Activated naive CD4-positive, alpha-beta T cell treated with anti-CD3 and anti-CD28 coated beads, Interleukin-2, amount 10 ng/mL, durations not matched to agents 7 days and 5 days (primary cell): Measurements from ENCODE around the gene GRK5.

Experiments
- CTCF ChIA-PET: fragments of 350-600 bp; sonication (Branson Sonifier 250); formaldehyde crosslinking; loops from one replicate; lab custom pipeline; 2021; ENCODE audit warnings: antibody characterized with exemption; lab: Charles Lee
- DNase-seq: peaks from one replicate; pipeline ENCODE4 v3.0.0-alpha.2; 2020
- H3K27ac Mint-ChIP-seq: one replicate; pipeline ENCODE4 v1.8.0; 2021; ENCODE audit warnings: mild to moderate bottlenecking, moderate library complexity, mixed read lengths
- H3K27me3 Mint-ChIP-seq: one replicate; pipeline ENCODE4 v1.8.0; 2021; ENCODE audit warnings: mild to moderate bottlenecking, mixed read lengths
- H3K36me3 Mint-ChIP-seq: one replicate; pipeline ENCODE4 v1.8.0; 2021; ENCODE audit warnings: mixed read lengths
- H3K4me1 Mint-ChIP-seq: one replicate; pipeline ENCODE4 v1.8.0; 2021; ENCODE audit warnings: mixed read lengths
- H3K4me3 Mint-ChIP-seq: one replicate; pipeline ENCODE4 v1.8.0; 2021; ENCODE audit warnings: mild to moderate bottlenecking, moderate library complexity, mixed read lengths
- H3K9me3 Mint-ChIP-seq: one replicate; pipeline ENCODE4 v1.8.0; 2021; ENCODE audit warnings: mixed read lengths

GRK5 gene

DNA sequence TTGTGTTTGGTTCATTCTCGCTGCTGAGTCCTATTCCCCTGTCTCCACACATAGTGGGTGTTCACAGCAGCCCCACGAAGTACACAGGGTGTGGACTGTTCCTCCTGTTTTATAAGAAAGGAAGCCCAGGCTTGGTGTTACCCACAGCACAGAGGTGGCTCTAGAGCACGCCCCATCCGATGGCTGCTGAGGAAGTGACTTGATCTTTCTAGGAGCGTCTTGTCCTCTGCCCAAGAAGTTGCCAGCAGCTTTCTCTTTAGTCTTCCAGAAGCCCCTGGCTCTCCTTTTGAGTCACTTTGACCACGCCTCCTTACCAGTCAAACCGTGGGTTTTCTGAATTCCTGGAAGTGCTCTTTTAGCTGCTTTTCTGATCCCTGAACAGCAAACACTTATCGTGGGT, 94.0 kb downstream of the GRK5 start:
- peak; percentile 81 for DNase-seq
- peak overlapping the region; percentile 61 for H3K4me3 Mint-ChIP-seq
- H3K27me3 Mint-ChIP-seq: no peaks in the 10 kb centered on the region
- peaks cover 13% of the 10 kb centered on the region for H3K9me3 Mint-ChIP-seq
- H3K4me1 Mint-ChIP-seq: peaks cover 80% of the 10 kb centered on the region
- H3K36me3 Mint-ChIP-seq: peaks cover 32% of the 10 kb centered on the region
- CTCF ChIA-PET: interaction anchor here (0.9 to 1.9 kb wide), 4 partner anchors 92 to 102 kb away, joined by 4 to 8 read pairs (median 7); partner anchors contain the start of gene GRK5
- H3K27ac Mint-ChIP-seq: peak overlapping the region; percentile 96

DNA sequence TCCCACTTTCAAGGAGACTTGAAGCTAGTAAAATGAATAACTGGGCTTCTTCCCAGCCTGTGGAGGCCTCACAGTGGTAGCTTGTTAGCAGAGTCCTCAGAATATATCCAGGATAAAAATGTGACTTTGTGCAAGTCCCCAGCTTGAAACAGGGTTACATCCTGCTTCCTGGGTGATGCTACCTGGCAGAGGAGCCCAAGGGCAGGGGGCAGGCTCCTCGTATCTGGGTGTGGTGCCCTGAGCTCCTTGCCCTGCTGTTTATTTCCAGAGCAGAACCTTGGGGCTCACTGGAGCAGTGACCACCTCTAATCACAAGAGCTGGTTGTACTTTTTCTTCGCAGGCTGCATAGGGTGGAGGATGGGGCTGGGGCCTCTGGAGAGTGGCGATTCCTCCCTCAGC, 94.8 kb downstream of the GRK5 start:
- peaks cover 24% of the 10 kb centered on the region for H3K36me3 Mint-ChIP-seq
- DNase-seq: peak; percentile 46
- no peaks in the 10 kb centered on the region for H3K27me3 Mint-ChIP-seq
- CTCF ChIA-PET: interaction anchor here (0.9 to 1.9 kb wide), 7 partner anchors 12 to 103 kb away, joined by 3 to 8 read pairs (median 4); partner anchors contain the start of gene GRK5
- H3K4me3 Mint-ChIP-seq: peak overlapping the region; percentile 61
- peaks cover 88% of the 10 kb centered on the region for H3K4me1 Mint-ChIP-seq
- peak overlapping the region; percentile 96 for H3K27ac Mint-ChIP-seq
- peaks cover 8% of the 10 kb centered on the region for H3K9me3 Mint-ChIP-seq

DNA sequence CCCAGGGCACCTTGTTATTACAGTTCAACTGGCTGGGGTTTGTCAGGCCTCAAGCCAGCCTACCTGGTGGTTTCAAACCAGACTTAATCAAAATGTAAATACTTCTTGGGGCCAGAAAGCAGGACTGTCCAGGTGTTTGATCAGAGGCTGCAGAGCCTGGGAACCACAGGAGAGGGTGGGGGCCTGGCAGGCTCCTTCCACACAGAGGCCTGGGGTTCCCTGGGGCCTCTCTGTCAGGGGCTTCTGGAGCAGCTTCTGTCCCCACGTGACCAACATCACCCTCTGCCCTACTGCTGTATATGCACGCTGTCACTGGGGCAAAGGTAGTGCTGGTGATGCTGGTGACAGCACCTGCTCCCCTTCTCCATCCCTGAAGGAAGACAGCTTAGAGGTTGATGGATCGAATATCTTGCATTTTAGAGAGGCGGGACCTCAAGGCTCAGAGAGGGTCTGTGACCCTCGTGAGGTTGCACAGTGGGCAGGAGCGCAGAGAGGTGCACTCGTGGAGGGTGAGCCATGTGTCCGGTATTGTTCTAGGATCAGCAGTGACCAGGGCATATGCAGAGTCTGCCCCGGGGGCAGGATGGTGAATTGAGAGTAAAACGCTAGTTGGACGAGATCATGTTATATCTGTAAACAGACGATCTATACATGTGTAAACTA, 95.4 kb downstream of the GRK5 start:
- H3K27ac Mint-ChIP-seq: peak overlapping the region; percentile 96
- H3K36me3 Mint-ChIP-seq: peaks cover 19% of the 10 kb centered on the region
- no peak for DNase-seq
- peaks cover 2% of the 10 kb centered on the region for H3K9me3 Mint-ChIP-seq
- CTCF ChIA-PET: interaction anchor here (0.9 to 1.9 kb wide), 6 partner anchors 13 to 104 kb away, joined by 3 to 8 read pairs (median 6); partner anchors contain the start of gene GRK5
- H3K4me1 Mint-ChIP-seq: peaks cover 92% of the 10 kb centered on the region
- H3K4me3 Mint-ChIP-seq: peak overlapping the region; percentile 61
- no peaks in the 10 kb centered on the region for H3K27me3 Mint-ChIP-seq

DNA sequence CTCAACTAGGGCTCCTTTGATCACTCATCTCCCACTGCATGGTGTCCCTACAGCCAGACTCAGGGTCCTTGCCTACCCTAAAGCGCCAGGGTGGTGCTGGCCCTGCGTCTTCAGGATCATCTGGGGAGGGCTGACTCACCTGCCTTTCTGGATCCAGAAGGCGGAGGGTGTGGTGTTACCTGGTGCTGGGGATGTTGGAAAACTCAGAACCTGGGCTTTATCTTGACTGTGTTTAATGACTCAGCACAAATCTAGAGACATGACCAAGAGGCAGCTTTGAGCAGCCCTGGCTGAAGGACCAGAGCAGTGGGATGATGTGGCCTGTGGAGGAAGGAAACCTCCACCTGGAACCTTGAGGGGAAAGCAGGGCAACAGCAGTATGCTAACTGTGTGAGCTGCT, 96.5 kb downstream of the GRK5 start:
- CTCF ChIA-PET: interaction anchor here (2.5 to 3.5 kb wide), 2 partner anchors 33 to 36 kb away, joined by 8 to 19 read pairs; no protein-coding TSS in a partner anchor
- H3K27ac Mint-ChIP-seq: peak overlapping the region; percentile 67
- H3K4me3 Mint-ChIP-seq: no peak overlapping the region
- H3K27me3 Mint-ChIP-seq: peaks cover 7% of the 10 kb centered on the region
- no peaks in the 10 kb centered on the region for H3K9me3 Mint-ChIP-seq
- peaks cover 8% of the 10 kb centered on the region for H3K36me3 Mint-ChIP-seq
- no peak for DNase-seq
- peaks cover 92% of the 10 kb centered on the region for H3K4me1 Mint-ChIP-seq

DNA sequence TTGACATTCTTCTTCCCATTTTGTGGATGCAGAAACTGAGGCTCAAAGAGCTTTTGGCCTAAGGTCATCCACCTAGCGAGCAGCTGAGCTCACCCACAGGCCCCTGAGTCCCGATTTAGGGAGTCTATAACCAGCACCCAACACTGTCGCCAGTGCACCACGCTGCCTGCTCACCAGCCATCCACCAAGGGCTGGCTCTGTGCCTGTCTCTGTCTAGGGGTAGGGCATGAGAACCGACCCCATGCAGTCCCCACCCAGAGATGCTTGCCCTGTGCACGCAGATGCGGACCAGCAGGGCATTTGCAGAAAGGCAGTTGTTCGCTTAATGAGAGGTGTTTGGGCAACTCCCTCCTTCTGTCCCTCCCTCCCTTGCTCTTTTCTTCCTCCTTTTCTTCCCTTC, 97.2 kb downstream of the GRK5 start:
- H3K4me1 Mint-ChIP-seq: peaks cover 88% of the 10 kb centered on the region

DNA sequence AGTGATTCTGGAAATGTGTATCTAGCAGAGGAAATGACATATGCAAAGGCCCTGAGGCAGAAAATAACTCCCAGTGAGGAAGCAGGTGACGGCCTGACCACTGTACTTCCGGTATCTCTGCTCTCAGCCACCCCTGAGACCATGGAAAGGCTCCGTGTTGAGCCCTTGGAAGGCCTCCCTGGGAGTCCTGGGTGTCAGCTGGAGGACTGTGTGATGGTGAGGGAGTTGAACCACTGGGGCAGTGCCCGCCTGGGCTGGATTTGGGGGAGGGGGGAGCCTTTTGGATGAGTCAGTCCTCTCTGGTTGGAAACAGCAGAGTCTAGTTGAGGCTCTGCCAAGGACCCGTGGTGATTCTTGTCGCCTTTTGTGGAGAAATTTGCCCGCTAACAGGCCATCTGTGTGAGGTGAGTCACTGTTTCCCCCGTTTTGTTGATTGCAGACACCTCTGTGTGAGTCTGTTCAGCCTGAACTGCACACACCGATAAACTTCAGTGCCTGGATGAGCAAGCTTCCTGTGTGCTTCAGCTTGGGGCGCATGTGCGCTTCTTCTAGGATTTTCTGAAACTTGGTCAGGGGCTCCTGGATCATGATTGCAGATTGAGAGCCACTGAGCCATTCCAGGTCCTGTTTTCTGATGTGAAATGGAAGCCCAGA, 98.6 kb downstream of the GRK5 start:
- Mint-ChIP-seq H3K9me3 (no peaks in the 10 kb centered on the region), H3K4me3 (peak overlapping the region; percentile 72), H3K27me3 (peaks cover 28% of the 10 kb centered on the region), H3K27ac (peak overlapping the region; percentile 99), H3K4me1 (peaks cover 80% of the 10 kb centered on the region), H3K36me3 (peaks cover 16% of the 10 kb centered on the region)
- CTCF ChIA-PET: interaction anchor here (0.7 to 3.5 kb wide), 13 partner anchors 32 to 236 kb away, joined by 3 to 19 read pairs (median 7); partner anchors contain the start of genes GRK5 and RGS10
- peak; percentile 86 for DNase-seq

More for the DNA sequence above, 97.2 kb downstream of the GRK5 start:
- no peak for DNase-seq
- H3K9me3 Mint-ChIP-seq: no peaks in the 10 kb centered on the region
- CTCF ChIA-PET: interaction anchor here (1.7 to 3.5 kb wide), 4 partner anchors 34 to 141 kb away, joined by 3 to 19 read pairs (median 8); no protein-coding TSS in a partner anchor
- peaks cover 8% of the 10 kb centered on the region for H3K36me3 Mint-ChIP-seq
- H3K4me3 Mint-ChIP-seq: no peak overlapping the region
- H3K27me3 Mint-ChIP-seq: peaks cover 14% of the 10 kb centered on the region
- peak overlapping the region; percentile 99 for H3K27ac Mint-ChIP-seq

DNA sequence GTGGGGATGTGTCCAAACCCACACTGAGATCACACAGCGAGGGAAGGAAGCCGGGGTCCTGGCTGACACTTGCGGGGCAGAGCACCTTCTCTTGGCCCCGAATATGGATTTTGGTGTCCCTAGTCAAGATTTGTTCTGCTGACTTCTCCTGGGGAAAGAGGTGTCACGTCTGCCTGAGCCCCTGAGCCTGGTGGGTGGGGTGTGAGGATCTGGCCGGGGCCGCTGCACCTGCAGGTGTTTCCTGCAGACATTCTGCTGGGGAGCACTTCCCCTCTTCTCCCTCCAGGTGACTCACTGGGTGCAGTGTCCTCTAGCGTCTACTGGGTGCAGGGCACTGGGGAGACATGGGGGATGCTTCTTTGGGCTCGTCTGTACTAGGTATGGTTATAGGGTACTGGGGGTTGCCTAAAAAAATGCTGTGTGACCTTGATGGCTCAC, 99.2 kb downstream of the GRK5 start:
- peak; percentile 83 for DNase-seq
- peaks cover 77% of the 10 kb centered on the region for H3K4me1 Mint-ChIP-seq
- peak overlapping the region; percentile 99 for H3K27ac Mint-ChIP-seq
- CTCF ChIA-PET: interaction anchor here (0.7 to 3.5 kb wide), 18 partner anchors 17 to 827 kb away, joined by 3 to 19 read pairs (median 4); partner anchors contain the start of genes GRK5 and RGS10
- peaks cover 31% of the 10 kb centered on the region for H3K27me3 Mint-ChIP-seq
- peak overlapping the region; percentile 72 for H3K4me3 Mint-ChIP-seq
- peaks cover 18% of the 10 kb centered on the region for H3K36me3 Mint-ChIP-seq
- no peaks in the 10 kb centered on the region for H3K9me3 Mint-ChIP-seq

DNA sequence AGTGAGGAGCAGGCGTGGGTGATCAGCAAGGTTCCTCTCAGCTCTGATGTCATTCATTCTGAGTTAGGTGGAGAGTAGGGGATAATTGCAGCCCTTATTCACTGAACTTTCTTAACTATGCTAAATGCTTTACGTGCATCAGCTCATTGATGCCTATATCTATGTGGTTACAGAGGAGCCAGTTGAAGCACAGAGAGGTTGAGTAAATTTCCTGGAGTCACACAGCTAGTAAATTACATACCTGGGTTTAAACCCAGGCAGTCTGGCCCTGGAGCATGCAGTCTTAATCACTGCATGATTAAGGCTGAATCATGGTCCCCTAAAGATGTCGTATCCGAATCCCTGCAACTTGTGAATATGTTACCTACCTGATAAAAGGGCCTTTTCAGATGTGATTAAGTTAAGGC, 99.6 kb downstream of the GRK5 start:
- Mint-ChIP-seq H3K9me3 (no peaks in the 10 kb centered on the region), H3K27me3 (peaks cover 31% of the 10 kb centered on the region), H3K36me3 (peaks cover 18% of the 10 kb centered on the region), H3K4me1 (peaks cover 73% of the 10 kb centered on the region), H3K4me3 (peak overlapping the region; percentile 72), H3K27ac (peak overlapping the region; percentile 99)
- CTCF ChIA-PET: interaction anchor here (0.7 to 3.5 kb wide), 15 partner anchors 18 to 826 kb away, joined by 3 to 19 read pairs (median 3); partner anchors contain the start of genes GRK5 and RGS10
- no peak for DNase-seq

DNA sequence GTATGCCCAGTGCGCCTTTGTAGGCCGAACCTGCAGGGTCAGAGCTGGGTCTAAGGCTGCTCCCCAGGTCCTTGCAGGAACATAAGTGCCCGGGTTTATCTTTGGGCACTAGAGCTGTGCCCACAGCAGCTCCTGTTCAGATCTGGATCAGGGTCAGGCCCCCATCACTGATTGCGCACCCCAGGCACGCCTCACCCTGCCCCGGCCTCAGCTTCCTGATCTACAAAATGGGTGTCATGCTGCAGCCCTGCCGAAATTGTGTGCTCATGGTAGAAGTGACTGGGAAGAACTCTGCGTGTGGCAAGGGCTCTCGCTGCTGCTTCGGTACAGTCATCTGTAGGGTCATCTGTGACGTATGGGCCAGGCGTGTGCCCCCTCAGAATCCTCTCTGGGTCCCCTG, 100.7 kb downstream of the GRK5 start:
- Mint-ChIP-seq H3K9me3 (peaks cover 5% of the 10 kb centered on the region), H3K4me3 (no peak overlapping the region), H3K4me1 (peaks cover 70% of the 10 kb centered on the region), H3K27ac (no peak overlapping the region), H3K27me3 (peaks cover 41% of the 10 kb centered on the region), H3K36me3 (peaks cover 24% of the 10 kb centered on the region)
- CTCF ChIA-PET: interaction anchor here (1.1 to 1.9 kb wide), 3 partner anchors 9 to 109 kb away, joined by 3 to 8 read pairs (median 3); no protein-coding TSS in a partner anchor
- no peak for DNase-seq

DNA sequence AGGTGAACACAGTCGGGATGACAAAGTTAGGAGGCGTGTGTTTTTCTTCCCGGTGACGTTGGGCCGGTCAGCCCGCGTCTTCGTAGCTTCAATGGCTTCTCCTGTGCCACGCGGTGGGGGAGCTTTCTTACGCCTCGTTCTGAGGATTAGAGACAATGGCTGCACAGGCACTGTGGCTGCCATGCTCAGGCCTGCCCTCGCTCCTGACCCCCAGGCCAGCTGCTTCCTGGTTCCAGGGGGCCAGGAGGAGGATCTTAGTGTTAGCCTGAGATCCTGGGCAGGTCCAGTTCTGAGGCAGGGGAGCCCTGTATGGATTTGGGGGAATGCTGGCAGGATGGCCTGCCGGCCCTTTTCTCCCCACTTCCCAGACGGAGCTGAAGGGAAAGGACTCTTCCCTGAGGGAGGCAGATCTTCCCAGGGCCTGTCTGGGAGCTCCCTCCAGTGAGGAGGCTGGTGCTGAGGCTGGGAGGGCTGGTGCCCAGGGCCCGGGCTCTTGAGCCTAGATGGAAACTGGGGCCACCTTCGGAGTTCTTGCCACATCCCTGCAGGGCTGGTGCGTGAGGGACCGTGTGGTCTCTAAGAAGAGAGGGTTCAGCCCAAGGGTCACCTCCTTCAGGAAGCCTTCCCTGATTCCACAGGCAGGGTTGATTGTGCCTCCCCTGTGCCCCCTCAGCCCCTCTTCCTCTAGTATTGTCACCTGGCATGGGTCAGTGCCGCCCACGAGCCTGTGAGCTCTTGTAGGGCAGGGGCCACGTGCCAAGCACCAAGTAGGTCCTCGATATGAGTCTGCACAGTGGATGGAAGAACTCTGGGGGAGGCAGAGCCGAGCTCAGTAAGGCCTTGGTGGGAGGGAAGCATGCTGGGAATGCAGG, 101.4 kb downstream of the GRK5 start:
- no peak for DNase-seq
- Mint-ChIP-seq H3K4me3 (no peak overlapping the region), H3K4me1 (peaks cover 70% of the 10 kb centered on the region), H3K36me3 (peaks cover 24% of the 10 kb centered on the region), H3K27me3 (peaks cover 46% of the 10 kb centered on the region), H3K27ac (no peak overlapping the region), H3K9me3 (peaks cover 5% of the 10 kb centered on the region)
- CTCF ChIA-PET: interaction anchor here (1.1 to 1.9 kb wide), 2 partner anchors 9 to 109 kb away, joined by 3 to 8 read pairs; no protein-coding TSS in a partner anchor

DNA sequence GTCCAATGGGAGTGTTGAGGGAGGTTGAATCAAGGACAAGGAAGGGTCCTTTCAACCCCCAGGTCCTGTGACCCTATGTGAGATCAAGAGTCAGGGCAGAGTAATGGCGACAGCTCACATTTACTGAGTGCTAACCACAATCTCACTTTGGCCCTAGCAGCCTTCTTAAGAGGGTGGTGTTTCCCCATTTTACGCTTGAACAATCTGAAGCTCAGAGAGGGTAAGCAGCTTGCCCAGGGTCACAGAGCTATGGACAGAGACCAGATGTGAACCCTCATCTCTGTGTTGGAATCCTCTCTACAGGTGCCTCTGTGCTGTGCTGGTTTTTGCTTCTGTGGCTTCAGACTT, 102.0 kb downstream of the GRK5 start:
- H3K27me3 Mint-ChIP-seq: peaks cover 52% of the 10 kb centered on the region

DNA sequence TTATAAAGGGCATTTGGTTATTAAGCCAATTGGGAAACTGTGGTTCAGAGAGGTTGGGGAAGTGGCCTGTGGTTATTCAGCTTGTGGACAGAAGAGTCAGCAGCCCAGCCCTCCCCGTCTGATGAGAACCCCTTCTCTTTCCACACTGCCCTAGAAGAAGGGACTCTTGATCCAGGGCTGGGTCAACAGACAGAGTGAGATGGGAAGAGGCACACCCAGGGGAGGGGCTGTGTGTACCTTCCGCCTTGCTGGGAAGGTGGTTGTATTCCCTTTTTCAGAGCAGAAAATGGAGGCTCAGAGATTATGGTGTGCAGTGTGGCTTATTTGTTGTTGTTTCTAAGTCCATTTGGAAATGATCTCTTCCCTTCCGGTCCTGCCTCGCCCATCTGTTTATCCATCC, 103.4 kb downstream of the GRK5 start:
- H3K27ac Mint-ChIP-seq: no peak overlapping the region
- H3K4me1 Mint-ChIP-seq: peaks cover 70% of the 10 kb centered on the region
- CTCF ChIA-PET: no interaction called here
- peaks cover 19% of the 10 kb centered on the region for H3K36me3 Mint-ChIP-seq
- no peak overlapping the region for H3K4me3 Mint-ChIP-seq
- peaks cover 67% of the 10 kb centered on the region for H3K27me3 Mint-ChIP-seq
- peaks cover 5% of the 10 kb centered on the region for H3K9me3 Mint-ChIP-seq
- no peak for DNase-seq

More for the DNA sequence above, 102.0 kb downstream of the GRK5 start:
- CTCF ChIA-PET: interaction anchor here (1.9 kb wide), 1 partner anchor 110 kb away, joined by 8 read pairs; no protein-coding TSS in a partner anchor
- peaks cover 5% of the 10 kb centered on the region for H3K9me3 Mint-ChIP-seq
- H3K36me3 Mint-ChIP-seq: peaks cover 24% of the 10 kb centered on the region
- no peak overlapping the region for H3K27ac Mint-ChIP-seq
- no peak overlapping the region for H3K4me3 Mint-ChIP-seq
- no peak for DNase-seq
- peaks cover 71% of the 10 kb centered on the region for H3K4me1 Mint-ChIP-seq

DNA sequence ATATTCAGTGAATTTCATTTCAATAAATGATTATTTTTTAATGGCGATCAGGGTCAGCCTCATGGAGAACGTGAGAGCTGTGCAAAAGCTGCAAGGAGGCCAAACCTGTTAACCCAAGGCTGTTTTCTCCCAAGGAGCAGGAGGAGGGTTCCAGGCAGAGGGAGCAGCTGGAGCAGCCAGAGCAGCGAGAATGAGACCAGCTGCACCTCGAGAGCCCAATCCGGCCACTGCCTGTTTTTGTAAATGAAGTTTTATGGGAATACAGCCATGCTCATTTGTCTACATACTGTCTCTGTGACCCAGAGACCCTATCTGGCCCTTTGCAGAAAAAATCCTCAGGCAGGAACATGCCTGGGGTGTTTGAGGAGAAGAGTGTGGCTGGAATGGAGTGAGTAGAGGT, 104.9 kb downstream of the GRK5 start:
- Mint-ChIP-seq H3K4me3 (no peak overlapping the region), H3K27ac (no peak overlapping the region), H3K36me3 (peaks cover 15% of the 10 kb centered on the region), H3K27me3 (peaks cover 80% of the 10 kb centered on the region), H3K9me3 (peaks cover 5% of the 10 kb centered on the region), H3K4me1 (peaks cover 64% of the 10 kb centered on the region)
- DNase-seq: no peak
- CTCF ChIA-PET: interaction anchor here (0.9 kb wide), 1 partner anchor 24 kb away, joined by 3 read pairs; no protein-coding TSS in a partner anchor
